ENCODE measurements around the gene SCGB1A1.

DNA sequence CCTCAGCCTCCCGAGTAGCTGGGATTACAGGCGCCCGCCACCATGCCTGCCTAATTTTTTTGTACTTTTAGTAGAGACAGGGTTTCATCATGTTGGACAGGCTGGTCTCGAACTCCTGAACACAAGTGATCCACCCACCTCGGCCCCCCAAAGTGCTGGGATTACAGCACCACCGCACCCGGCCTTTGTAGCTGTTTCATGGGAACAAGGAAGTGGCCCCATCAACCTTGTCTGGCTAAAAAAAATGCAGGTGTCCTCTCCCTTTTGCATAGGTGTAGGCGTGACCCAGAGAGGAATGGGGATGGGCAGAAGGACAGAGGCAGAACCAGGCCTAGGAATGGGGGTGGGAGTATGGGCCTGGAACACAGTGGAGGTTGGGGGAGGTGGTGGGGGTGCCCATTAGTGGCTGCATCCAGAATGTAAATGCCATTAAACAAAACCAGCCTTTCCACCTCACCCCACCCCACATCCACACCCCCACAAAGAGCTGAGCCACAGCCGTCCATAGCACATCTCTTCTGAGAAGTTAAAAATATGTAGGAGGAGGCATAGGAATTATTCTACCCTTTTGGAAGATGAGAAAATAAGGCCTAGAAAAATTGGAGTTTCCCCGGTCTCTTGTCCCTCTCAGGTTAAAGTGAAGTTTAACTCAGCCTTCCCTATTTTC, 22.8 kb upstream of the SCGB1A1 start:
- TF ChIP-seq, protein P1, sequence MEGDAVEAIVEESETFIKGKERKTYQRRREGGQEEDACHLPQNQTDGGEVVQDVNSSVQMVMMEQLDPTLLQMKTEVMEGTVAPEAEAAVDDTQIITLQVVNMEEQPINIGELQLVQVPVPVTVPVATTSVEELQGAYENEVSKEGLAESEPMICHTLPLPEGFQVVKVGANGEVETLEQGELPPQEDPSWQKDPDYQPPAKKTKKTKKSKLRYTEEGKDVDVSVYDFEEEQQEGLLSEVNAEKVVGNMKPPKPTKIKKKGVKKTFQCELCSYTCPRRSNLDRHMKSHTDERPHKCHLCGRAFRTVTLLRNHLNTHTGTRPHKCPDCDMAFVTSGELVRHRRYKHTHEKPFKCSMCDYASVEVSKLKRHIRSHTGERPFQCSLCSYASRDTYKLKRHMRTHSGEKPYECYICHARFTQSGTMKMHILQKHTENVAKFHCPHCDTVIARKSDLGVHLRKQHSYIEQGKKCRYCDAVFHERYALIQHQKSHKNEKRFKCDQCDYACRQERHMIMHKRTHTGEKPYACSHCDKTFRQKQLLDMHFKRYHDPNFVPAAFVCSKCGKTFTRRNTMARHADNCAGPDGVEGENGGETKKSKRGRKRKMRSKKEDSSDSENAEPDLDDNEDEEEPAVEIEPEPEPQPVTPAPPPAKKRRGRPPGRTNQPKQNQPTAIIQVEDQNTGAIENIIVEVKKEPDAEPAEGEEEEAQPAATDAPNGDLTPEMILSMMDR (IDR thresholded peaks at IDR 0.05), result no peak
- TF ChIP-seq ZFX (IDR thresholded peaks at IDR 0.05; ENCODE audit: borderline replicate concordance), result no peak
